Fibroblast of skin of right quadriceps (primary cell): Measurements from ENCODE around the gene ACOX2.
"Not testable (repeated sequence)": the region's sequence is repeated elsewhere in the genome, so short reads cannot be mapped to it uniquely, and the experiment has no call there.

Source experiments
- DNase-seq: peaks from one replicate; pipeline ENCODE4 v3.0.0-alpha.2; 2013

The ACOX2 gene

GRCh38 chr3:58534592-58535494 lies 2.1 kb downstream of the ACOX2 start:
- no peak for DNase-seq

- peak; percentile 71 for DNase-seq
Observed at GRCh38 chr3:58532794-58533220, 4.2 kb downstream of the ACOX2 start.

GRCh38 chr3:58531956-58532355 lies 5.0 kb downstream of the ACOX2 start:
- no peak for DNase-seq

- no peak for DNase-seq
Observed at GRCh38 chr3:58531555-58531954, 5.4 kb downstream of the ACOX2 start.

- no peak for DNase-seq
Observed at GRCh38 chr3:58530354-58530865, 6.6 kb downstream of the ACOX2 start.

- no peak for DNase-seq
Observed at GRCh38 chr3:58529516-58530353, 7.3 kb downstream of the ACOX2 start.

GRCh38 chr3:58528629-58529028 lies 8.4 kb downstream of the ACOX2 start:
- peak; percentile 34 for DNase-seq

GRCh38 chr3:58527440-58527839 lies 9.6 kb downstream of the ACOX2 start:
- DNase-seq: not testable (repeated sequence)

GRCh38 chr3:58526515-58526957 lies 10.5 kb downstream of the ACOX2 start:
- peak; percentile 91 for DNase-seq

- no peak for DNase-seq
Observed at GRCh38 chr3:58524326-58524888, 12.6 kb downstream of the ACOX2 start.

- DNase-seq: no peak
Observed at GRCh38 chr3:58522759-58523425, 14.1 kb downstream of the ACOX2 start.

- no peak for DNase-seq
Observed at GRCh38 chr3:58521917-58522631, 14.9 kb downstream of the ACOX2 start.

GRCh38 chr3:58521336-58521670 lies 15.7 kb downstream of the ACOX2 start:
- no peak for DNase-seq

GRCh38 chr3:58520403-58521335 lies 16.3 kb downstream of the ACOX2 start:
- peak; percentile 27 for DNase-seq

GRCh38 chr3:58519668-58520402 lies 17.2 kb downstream of the ACOX2 start:
- no peak for DNase-seq

GRCh38 chr3:58518291-58518789 lies 18.6 kb downstream of the ACOX2 start:
- peak; percentile 14 for DNase-seq

- DNase-seq: no peak
Observed at GRCh38 chr3:58514405-58514804, 22.6 kb downstream of the ACOX2 start.

- no peak for DNase-seq
Observed at GRCh38 chr3:58508437-58508836, 28.6 kb downstream of the ACOX2 start.

- DNase-seq: no peak
Observed at GRCh38 chr3:58507356-58508078, 29.5 kb downstream of the ACOX2 start.
